Smooth muscle cell of the brain vasculature (primary cell): Measurements from ENCODE around the gene HEXD.
"Not testable (repeated sequence)": the region's sequence is repeated elsewhere in the genome, so short reads cannot be mapped to it uniquely, and the experiment has no call there.

ENCODE experiments used
- DNase-seq: peaks from one replicate; pipeline ENCODE4 v3.0.0-alpha.2; 2012; ENCODE audit warnings: low read depth, low spot score

Gene HEXD

GRCh38 chr17:82440469-82440981 is 22.4 kb downstream of the HEXD start:
- DNase-seq = no peak

GRCh38 chr17:82440991-82441627 is 23.0 kb downstream of the HEXD start:
- DNase-seq = no peak

GRCh38 chr17:82441691-82442487 is 23.7 kb downstream of the HEXD start:
- DNase-seq = no peak

- DNase-seq = no peak
These were observed 24.7 kb downstream of the HEXD start for GRCh38 chr17:82442643-82443464.

GRCh38 chr17:82443465-82444283 is 25.5 kb downstream of the HEXD start:
- DNase-seq = no peak

- no peak for DNase-seq
These were observed 26.2 kb downstream of the HEXD start for GRCh38 chr17:82444284-82444893.

- no peak for DNase-seq
These were observed 26.9 kb downstream of the HEXD start for GRCh38 chr17:82444941-82445521.

- DNase-seq = no peak
These were observed 27.4 kb downstream of the HEXD start for GRCh38 chr17:82445542-82445941.

GRCh38 chr17:82446124-82446523 is 28.0 kb downstream of the HEXD start:
- DNase-seq = no peak

- no peak for DNase-seq
These were observed 28.5 kb downstream of the HEXD start for GRCh38 chr17:82446649-82447048.

GRCh38 chr17:82447876-82448275 is 29.7 kb downstream of the HEXD start:
- DNase-seq = no peak

- no peak for DNase-seq
These were observed 31.2 kb downstream of the HEXD start for GRCh38 chr17:82449131-82449882.

GRCh38 chr17:82449883-82450356 is 31.8 kb downstream of the HEXD start:
- no peak for DNase-seq

GRCh38 chr17:82450357-82451106 is 32.4 kb downstream of the HEXD start, which contains the start of gene CYBC1:
CYBC1 (minus strand) TSS chr17:82450752; CDS start chr17:82449254, 1,498 bp downstream.
- DNase-seq = peak; percentile 85

GRCh38 chr17:82452162-82452561 is 34.0 kb downstream of the HEXD start:
- DNase-seq = no peak

- DNase-seq = not testable (repeated sequence)
These were observed 35.0 kb downstream of the HEXD start for GRCh38 chr17:82453151-82453550.

- DNase-seq = not testable (repeated sequence)
These were observed 35.6 kb downstream of the HEXD start for GRCh38 chr17:82453706-82454105.

GRCh38 chr17:82457073-82457928 is 39.2 kb downstream of the HEXD start:
- no peak for DNase-seq
